Thyroid gland (tissue), 4 donors: Measurements from ENCODE around the gene IPO7.
A peak's percentile ranks its signal among the peaks of the same experiment; 100 is the strongest.

ENCODE experiments used
- CTCF ChIP-seq, 6 experiments: fragments of 200-600 bp in 3 of 6; fragments of 450-650 bp in 3 of 6; sonication (generic) in 3 of 6; IDR thresholded peaks; one replicate each; pipeline ENCODE4 v1.5.1; 2016 to 2019; ENCODE audit warnings: antibody characterized with exemption in 6 of 6, mild to moderate bottlenecking in 2 of 6, inconsistent platforms in 1 of 6, moderate library complexity in 1 of 6
- POLR2A ChIP-seq, 2 donors: fragments of 450-650 bp; IDR thresholded peaks; one replicate each; pipeline ENCODE4 v1.6.1; 2017; ENCODE audit warnings: antibody characterized with exemption in 2 of 2, mild to moderate bottlenecking in 2 of 2, moderate library complexity in 1 of 2

- peak in 3 of 6 experiments; percentile 17 to 34 (median 28) for TF ChIP-seq CTCF (IDR thresholded peaks at IDR 0.05)
- TF ChIP-seq POLR2A (IDR thresholded peaks at IDR 0.05) = peak in 1 of 2 donors; percentile 86
Measured at GRCh38 chr11:9384535-9385326, at the start of gene IPO7.
